Neural cell (in vitro differentiated cells): ENCODE data around the gene SLC12A7.

Source experiments
- CTCF ChIP-seq: fragments of 450-650 bp; IDR thresholded peaks from 2 replicates; pipeline ENCODE4 v1.5.1; 2014; ENCODE audit warnings: antibody characterized with exemption, mild to moderate bottlenecking, moderate library complexity; ENCODE audit not compliant: poor library complexity, severe bottlenecking
- EZH2 ChIP-seq: fragments of 200-600, 300-800 bp; shearing (Covaris generic), sonication (generic); IDR thresholded peaks from 2 replicates; pipeline ENCODE4 v1.6.1; 2014; ENCODE audit warnings: antibody characterized with exemption, low read length, borderline replicate concordance, mild to moderate bottlenecking; ENCODE audit not compliant: insufficient read depth, poor library complexity, severe bottlenecking
- MXI1 ChIP-seq: fragments of 450-650 bp; conservative IDR thresholded peaks from 2 replicates; pipeline ENCODE4 v1.6.1; 2014; ENCODE audit warnings: antibody characterized with exemption, mild to moderate bottlenecking; ENCODE audit not compliant: poor library complexity, severe bottlenecking

GRCh38 chr5:1088726-1089125, 23.1 kb downstream of the SLC12A7 start:
- TF ChIP-seq CTCF (no peak), EZH2 (no peak), MXI1 (no peak)
